ENCODE data around the gene LAT.

DNA sequence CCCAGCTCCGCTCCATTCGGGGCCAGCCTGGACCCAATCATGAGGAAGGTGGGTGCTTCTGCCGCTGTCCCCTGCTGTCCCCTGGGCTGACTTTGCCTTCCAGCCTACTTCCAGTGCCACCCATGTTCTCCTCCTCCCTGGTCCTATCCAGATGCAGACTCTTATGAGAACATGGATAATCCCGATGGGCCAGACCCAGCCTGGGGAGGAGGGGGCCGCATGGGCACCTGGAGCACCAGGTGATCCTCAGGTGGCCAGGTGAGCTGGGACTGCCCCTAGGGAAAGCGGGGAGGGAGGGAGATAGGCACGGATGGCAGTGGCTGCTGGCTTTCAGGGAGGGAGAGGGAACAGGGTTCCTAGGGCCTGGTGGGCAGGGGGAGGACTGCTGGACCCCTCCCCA, 46.1 kb upstream of the LAT start:
- no peak for TF ChIP-seq ARNTL (CRISPR knock-in tag; IDR thresholded peaks at IDR 0.05; ENCODE audit: borderline replicate concordance, low read depth)
- no peak for TF ChIP-seq POU6F1 (CRISPR knock-in tag; IDR thresholded peaks at IDR 0.05; ENCODE audit: borderline replicate concordance, low read depth)
- TF ChIP-seq PPARA (CRISPR knock-in tag; IDR thresholded peaks at IDR 0.05; ENCODE audit: borderline replicate concordance) = no peak
- TF ChIP-seq, protein P1, sequence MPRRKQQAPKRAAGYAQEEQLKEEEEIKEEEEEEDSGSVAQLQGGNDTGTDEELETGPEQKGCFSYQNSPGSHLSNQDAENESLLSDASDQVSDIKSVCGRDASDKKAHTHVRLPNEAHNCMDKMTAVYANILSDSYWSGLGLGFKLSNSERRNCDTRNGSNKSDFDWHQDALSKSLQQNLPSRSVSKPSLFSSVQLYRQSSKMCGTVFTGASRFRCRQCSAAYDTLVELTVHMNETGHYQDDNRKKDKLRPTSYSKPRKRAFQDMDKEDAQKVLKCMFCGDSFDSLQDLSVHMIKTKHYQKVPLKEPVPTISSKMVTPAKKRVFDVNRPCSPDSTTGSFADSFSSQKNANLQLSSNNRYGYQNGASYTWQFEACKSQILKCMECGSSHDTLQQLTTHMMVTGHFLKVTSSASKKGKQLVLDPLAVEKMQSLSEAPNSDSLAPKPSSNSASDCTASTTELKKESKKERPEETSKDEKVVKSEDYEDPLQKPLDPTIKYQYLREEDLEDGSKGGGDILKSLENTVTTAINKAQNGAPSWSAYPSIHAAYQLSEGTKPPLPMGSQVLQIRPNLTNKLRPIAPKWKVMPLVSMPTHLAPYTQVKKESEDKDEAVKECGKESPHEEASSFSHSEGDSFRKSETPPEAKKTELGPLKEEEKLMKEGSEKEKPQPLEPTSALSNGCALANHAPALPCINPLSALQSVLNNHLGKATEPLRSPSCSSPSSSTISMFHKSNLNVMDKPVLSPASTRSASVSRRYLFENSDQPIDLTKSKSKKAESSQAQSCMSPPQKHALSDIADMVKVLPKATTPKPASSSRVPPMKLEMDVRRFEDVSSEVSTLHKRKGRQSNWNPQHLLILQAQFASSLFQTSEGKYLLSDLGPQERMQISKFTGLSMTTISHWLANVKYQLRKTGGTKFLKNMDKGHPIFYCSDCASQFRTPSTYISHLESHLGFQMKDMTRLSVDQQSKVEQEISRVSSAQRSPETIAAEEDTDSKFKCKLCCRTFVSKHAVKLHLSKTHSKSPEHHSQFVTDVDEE (CRISPR knock-in tag; IDR thresholded peaks at IDR 0.05) = no peak
- TF ChIP-seq ZC3H10 (CRISPR knock-in tag; IDR thresholded peaks at IDR 0.05) = no peak
- no peak for TF ChIP-seq SNAI2 (CRISPR knock-in tag; IDR thresholded peaks at IDR 0.05)
- TF ChIP-seq, protein P2, sequence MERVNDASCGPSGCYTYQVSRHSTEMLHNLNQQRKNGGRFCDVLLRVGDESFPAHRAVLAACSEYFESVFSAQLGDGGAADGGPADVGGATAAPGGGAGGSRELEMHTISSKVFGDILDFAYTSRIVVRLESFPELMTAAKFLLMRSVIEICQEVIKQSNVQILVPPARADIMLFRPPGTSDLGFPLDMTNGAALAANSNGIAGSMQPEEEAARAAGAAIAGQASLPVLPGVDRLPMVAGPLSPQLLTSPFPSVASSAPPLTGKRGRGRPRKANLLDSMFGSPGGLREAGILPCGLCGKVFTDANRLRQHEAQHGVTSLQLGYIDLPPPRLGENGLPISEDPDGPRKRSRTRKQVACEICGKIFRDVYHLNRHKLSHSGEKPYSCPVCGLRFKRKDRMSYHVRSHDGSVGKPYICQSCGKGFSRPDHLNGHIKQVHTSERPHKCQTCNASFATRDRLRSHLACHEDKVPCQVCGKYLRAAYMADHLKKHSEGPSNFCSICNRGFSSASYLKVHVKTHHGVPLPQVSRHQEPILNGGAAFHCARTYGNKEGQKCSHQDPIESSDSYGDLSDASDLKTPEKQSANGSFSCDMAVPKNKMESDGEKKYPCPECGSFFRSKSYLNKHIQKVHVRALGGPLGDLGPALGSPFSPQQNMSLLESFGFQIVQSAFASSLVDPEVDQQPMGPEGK (CRISPR knock-in tag; IDR thresholded peaks at IDR 0.05; ENCODE audit: borderline replicate concordance) = no peak
- TF ChIP-seq ZFP3 (CRISPR knock-in tag; IDR thresholded peaks at IDR 0.05) = no peak
- TF ChIP-seq GLIS3 (CRISPR knock-in tag; IDR thresholded peaks at IDR 0.05) = no peak
